Neural cell (in vitro differentiated cells): ENCODE measurements around the gene SNRK. TPM values are rescaled to one million over a fixed set of nuclear protein-coding genes. Genes with fewer than 3 reads are reported as not detected.

Experiments used
- H2AFZ ChIP-seq: fragments of 200-600, 300-800 bp; sonication (generic), shearing (Covaris generic); 2 replicates; pipeline ENCODE4 v1.6.0; 2014; ENCODE audit warnings: low read depth, mild to moderate bottlenecking, antibody characterized with exemption, low read length, moderate library complexity
- H3F3A ChIP-seq: fragments of 200-600 bp; shearing (Covaris generic); 2 replicates; pipeline ENCODE4 v1.6.1; 2016; ENCODE audit warnings: mild to moderate bottlenecking, moderate library complexity, mixed read lengths, antibody characterized with exemption, low read length; ENCODE audit not compliant: insufficient read depth, poor library complexity, severe bottlenecking
- H3K27ac ChIP-seq: fragments of 200-600, 300-800 bp; sonication (generic), shearing (Covaris generic); 2 replicates; pipeline ENCODE4 v1.5.1; 2014; ENCODE audit warnings: mild to moderate bottlenecking, low read length, moderate library complexity
- H3K27me3 ChIP-seq: fragments of 300-800, 200-600 bp; sonication (generic), shearing (Covaris generic); 2 replicates; pipeline ENCODE4 v1.6.0; 2014; ENCODE audit warnings: mild to moderate bottlenecking, low read depth, low read length, moderate library complexity; ENCODE audit not compliant: insufficient read depth
- H3K36me3 ChIP-seq: fragments of 300-800, 200-600 bp; sonication (generic), shearing (Covaris generic); 2 replicates; pipeline ENCODE4 v1.5.1; 2014; ENCODE audit warnings: mild to moderate bottlenecking, antibody characterized with exemption, low read length, moderate library complexity; ENCODE audit not compliant: insufficient read depth
- H3K4me2 ChIP-seq: fragments of 300-800, 200-600 bp; sonication (generic), shearing (Covaris generic); 2 replicates; pipeline ENCODE4 v1.6.0; 2014; ENCODE audit warnings: mild to moderate bottlenecking, low read length
- H3K4me3 ChIP-seq: fragments of 300-800, 200-600 bp; sonication (generic), shearing (Covaris generic); 2 replicates; pipeline ENCODE4 v1.5.1; 2014; ENCODE audit warnings: mild to moderate bottlenecking, low read length, moderate library complexity
- H3K79me2 ChIP-seq: fragments of 200-600 bp; shearing (Covaris generic); replicated peaks from 2 replicates; pipeline ENCODE4 v1.6.0; 2014; ENCODE audit warnings: mild to moderate bottlenecking, low read length, moderate library complexity; ENCODE audit not compliant: insufficient read depth
- H3K9ac ChIP-seq: fragments of 300-800, 200-600 bp; sonication (generic), shearing (Covaris generic); 2 replicates; pipeline ENCODE4 v1.6.1; 2016; ENCODE audit warnings: mild to moderate bottlenecking, low read length, mixed read lengths
- H3K9me2 ChIP-seq: fragments of 200-600 bp; shearing (Covaris generic); 2 replicates; pipeline ENCODE4 v1.6.1; 2016; ENCODE audit warnings: mild to moderate bottlenecking, low read length, mixed read lengths; ENCODE audit not compliant: insufficient read depth
- H3K9me3 ChIP-seq: fragments of 200-600, 300-800 bp; sonication (generic), shearing (Covaris generic); 2 replicates; pipeline ENCODE4 v1.6.1; 2016; ENCODE audit warnings: mild to moderate bottlenecking, mixed run types, low read length, moderate library complexity, mixed read lengths
- H4K20me1 ChIP-seq: fragments of 200-600 bp; shearing (Covaris generic); 2 replicates; pipeline ENCODE4 v1.6.1; 2016; ENCODE audit warnings: mild to moderate bottlenecking, mixed run types; ENCODE audit not compliant: insufficient read depth
- EP300 ChIP-seq: fragments of 450-650 bp; conservative IDR thresholded peaks from 2 replicates; pipeline ENCODE4 v1.6.1; 2014; ENCODE audit warnings: antibody characterized with exemption, mild to moderate bottlenecking, moderate library complexity; ENCODE audit not compliant: poor library complexity, severe bottlenecking
- EZH2 ChIP-seq: fragments of 200-600, 300-800 bp; shearing (Covaris generic), sonication (generic); IDR thresholded peaks from 2 replicates; pipeline ENCODE4 v1.6.1; 2014; ENCODE audit warnings: antibody characterized with exemption, low read length, borderline replicate concordance, mild to moderate bottlenecking; ENCODE audit not compliant: insufficient read depth, poor library complexity, severe bottlenecking
- MXI1 ChIP-seq: fragments of 450-650 bp; conservative IDR thresholded peaks from 2 replicates; pipeline ENCODE4 v1.6.1; 2014; ENCODE audit warnings: antibody characterized with exemption, mild to moderate bottlenecking; ENCODE audit not compliant: poor library complexity, severe bottlenecking
- POLR2AphosphoS5 ChIP-seq: IDR thresholded peaks from 2 replicates; pipeline ENCODE4 v1.6.1; 2012
- RAD21 ChIP-seq: fragments of 450-650 bp; conservative IDR thresholded peaks from 2 replicates; pipeline ENCODE4 v1.6.1; 2014; ENCODE audit warnings: antibody characterized with exemption, mild to moderate bottlenecking, moderate library complexity
- SMC3 ChIP-seq: fragments of 450-650 bp; conservative IDR thresholded peaks from 2 replicates; pipeline ENCODE4 v1.6.1; 2014; ENCODE audit warnings: antibody characterized with exemption, mild to moderate bottlenecking, moderate library complexity; ENCODE audit not compliant: poor library complexity
- TAF1 ChIP-seq: IDR thresholded peaks from 2 replicates; pipeline ENCODE4 v1.6.1; 2012; ENCODE audit warnings: low read depth
- polyA plus RNA-seq: library from polyadenylated mRNA; depleted of rRNA; stranded (reverse); fragments of >200 nt; gene quantifications from 2 replicates; pipeline ENCODE4 v1.2.3, GENCODE V29; 2014
- TF ChIP-seq, protein P1 (sequence below): fragments of 450-650 bp; IDR thresholded peaks from 2 replicates; pipeline ENCODE4 v1.5.1; 2014; ENCODE audit warnings: antibody characterized with exemption, mild to moderate bottlenecking, moderate library complexity; ENCODE audit not compliant: poor library complexity, severe bottlenecking
- TF ChIP-seq, protein P2 (sequence below): IDR thresholded peaks from 2 replicates; pipeline ENCODE4 v1.6.1; 2012; ENCODE audit warnings: borderline replicate concordance

Gene SNRK
- polyA plus RNA-seq, 1 donor from 2014 or later, result 27.3 TPM

DNA sequence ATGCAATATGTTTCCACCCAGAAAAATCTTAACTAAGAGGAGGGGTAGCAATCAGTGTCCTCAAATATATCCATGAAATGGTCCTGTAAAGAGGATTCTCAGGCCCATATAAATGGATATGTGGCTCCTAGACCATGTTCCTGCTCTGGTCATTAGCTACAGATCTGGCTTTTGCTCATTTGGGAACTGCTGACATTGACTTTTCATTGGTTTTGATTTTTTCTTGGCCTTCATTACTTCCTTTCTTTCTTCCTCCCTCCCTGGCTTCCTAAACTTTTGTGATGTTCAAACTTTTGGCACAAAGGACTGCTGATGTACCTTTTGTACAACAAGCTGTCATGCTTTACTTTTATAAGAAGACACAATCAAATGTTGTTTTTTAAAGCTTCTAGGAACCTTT lies 41.6 kb upstream of the SNRK start:
- Histone ChIP-seq H3K4me3 (no peak overlapping the region), H3K36me3 (no peaks in the 10 kb centered on the region), H3F3A (no peaks in the 10 kb centered on the region), H3K9me2 (no peaks in the 10 kb centered on the region), H2AFZ (no peak overlapping the region), H3K9ac (no peak overlapping the region), H3K9me3 (peaks cover 13% of the 10 kb centered on the region), H4K20me1 (no peaks in the 10 kb centered on the region), H3K27ac (no peak overlapping the region), H3K79me2 (no peaks in the 10 kb centered on the region), H3K27me3 (no peaks in the 10 kb centered on the region), H3K4me2 (no peak overlapping the region)
- TF ChIP-seq TAF1 (no peak), MXI1 (no peak), EZH2 (no peak)

DNA sequence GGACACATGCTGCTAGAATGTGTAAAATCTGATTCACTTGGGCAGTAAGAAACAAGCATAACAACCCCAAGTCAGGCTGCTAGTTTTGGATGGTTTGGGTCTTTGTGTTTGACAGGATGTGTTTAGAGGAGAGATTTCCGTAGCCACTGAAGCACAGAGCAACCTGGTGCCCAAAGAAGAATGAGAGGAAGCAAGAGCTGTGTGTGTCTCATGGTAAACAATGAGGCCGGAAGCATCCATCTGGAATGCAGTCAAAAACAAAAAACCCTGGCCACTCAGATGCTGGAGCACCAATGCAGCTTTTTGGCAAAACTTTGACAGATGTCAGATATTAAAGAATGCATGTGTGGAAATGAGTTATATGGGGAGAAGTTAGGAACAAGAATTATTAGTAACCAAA lies 39.4 kb upstream of the SNRK start:
- H3K9ac ChIP-seq, result no peak overlapping the region
- no peak overlapping the region for H3K27ac ChIP-seq
- no peak overlapping the region for H3K4me2 ChIP-seq
- H3K27me3 ChIP-seq, result no peaks in the 10 kb centered on the region
- H4K20me1 ChIP-seq, result no peaks in the 10 kb centered on the region
- no peak overlapping the region for H2AFZ ChIP-seq
- H3K9me2 ChIP-seq, result no peaks in the 10 kb centered on the region
- H3K36me3 ChIP-seq, result no peaks in the 10 kb centered on the region
- H3K9me3 ChIP-seq, result peaks cover 13% of the 10 kb centered on the region
- no peaks in the 10 kb centered on the region for H3K79me2 ChIP-seq
- TF ChIP-seq MXI1 (no peak), EZH2 (no peak), POLR2AphosphoS5 (no peak), EP300 (no peak), RAD21 (no peak), TAF1 (no peak), SMC3 (no peak)
- TF ChIP-seq, protein P1, sequence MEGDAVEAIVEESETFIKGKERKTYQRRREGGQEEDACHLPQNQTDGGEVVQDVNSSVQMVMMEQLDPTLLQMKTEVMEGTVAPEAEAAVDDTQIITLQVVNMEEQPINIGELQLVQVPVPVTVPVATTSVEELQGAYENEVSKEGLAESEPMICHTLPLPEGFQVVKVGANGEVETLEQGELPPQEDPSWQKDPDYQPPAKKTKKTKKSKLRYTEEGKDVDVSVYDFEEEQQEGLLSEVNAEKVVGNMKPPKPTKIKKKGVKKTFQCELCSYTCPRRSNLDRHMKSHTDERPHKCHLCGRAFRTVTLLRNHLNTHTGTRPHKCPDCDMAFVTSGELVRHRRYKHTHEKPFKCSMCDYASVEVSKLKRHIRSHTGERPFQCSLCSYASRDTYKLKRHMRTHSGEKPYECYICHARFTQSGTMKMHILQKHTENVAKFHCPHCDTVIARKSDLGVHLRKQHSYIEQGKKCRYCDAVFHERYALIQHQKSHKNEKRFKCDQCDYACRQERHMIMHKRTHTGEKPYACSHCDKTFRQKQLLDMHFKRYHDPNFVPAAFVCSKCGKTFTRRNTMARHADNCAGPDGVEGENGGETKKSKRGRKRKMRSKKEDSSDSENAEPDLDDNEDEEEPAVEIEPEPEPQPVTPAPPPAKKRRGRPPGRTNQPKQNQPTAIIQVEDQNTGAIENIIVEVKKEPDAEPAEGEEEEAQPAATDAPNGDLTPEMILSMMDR, result no peak
- TF ChIP-seq, protein P2, sequence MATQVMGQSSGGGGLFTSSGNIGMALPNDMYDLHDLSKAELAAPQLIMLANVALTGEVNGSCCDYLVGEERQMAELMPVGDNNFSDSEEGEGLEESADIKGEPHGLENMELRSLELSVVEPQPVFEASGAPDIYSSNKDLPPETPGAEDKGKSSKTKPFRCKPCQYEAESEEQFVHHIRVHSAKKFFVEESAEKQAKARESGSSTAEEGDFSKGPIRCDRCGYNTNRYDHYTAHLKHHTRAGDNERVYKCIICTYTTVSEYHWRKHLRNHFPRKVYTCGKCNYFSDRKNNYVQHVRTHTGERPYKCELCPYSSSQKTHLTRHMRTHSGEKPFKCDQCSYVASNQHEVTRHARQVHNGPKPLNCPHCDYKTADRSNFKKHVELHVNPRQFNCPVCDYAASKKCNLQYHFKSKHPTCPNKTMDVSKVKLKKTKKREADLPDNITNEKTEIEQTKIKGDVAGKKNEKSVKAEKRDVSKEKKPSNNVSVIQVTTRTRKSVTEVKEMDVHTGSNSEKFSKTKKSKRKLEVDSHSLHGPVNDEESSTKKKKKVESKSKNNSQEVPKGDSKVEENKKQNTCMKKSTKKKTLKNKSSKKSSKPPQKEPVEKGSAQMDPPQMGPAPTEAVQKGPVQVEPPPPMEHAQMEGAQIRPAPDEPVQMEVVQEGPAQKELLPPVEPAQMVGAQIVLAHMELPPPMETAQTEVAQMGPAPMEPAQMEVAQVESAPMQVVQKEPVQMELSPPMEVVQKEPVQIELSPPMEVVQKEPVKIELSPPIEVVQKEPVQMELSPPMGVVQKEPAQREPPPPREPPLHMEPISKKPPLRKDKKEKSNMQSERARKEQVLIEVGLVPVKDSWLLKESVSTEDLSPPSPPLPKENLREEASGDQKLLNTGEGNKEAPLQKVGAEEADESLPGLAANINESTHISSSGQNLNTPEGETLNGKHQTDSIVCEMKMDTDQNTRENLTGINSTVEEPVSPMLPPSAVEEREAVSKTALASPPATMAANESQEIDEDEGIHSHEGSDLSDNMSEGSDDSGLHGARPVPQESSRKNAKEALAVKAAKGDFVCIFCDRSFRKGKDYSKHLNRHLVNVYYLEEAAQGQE, result no peak
- no peaks in the 10 kb centered on the region for H3F3A ChIP-seq
- H3K4me3 ChIP-seq, result no peak overlapping the region
